ENCODE data around the gene PTAR1.

GRCh38 chr9:69675563-69675962 is 84.2 kb downstream of the PTAR1 start:
- TF ChIP-seq CTCF (IDR thresholded peaks at IDR 0.05; ENCODE audit: insufficient read depth, low read length): no peak
- no peak for TF ChIP-seq SPI1 (IDR thresholded peaks at IDR 0.05; ENCODE audit: borderline replicate concordance, low read depth)
- TF ChIP-seq GABPA (IDR thresholded peaks at IDR 0.05; ENCODE audit: low read depth): no peak
- TF ChIP-seq POLR2AphosphoS5 (IDR thresholded peaks at IDR 0.05; ENCODE audit: low read depth): no peak
